ENCODE results near the gene DNAH10.

DNAH10 gene

DNA sequence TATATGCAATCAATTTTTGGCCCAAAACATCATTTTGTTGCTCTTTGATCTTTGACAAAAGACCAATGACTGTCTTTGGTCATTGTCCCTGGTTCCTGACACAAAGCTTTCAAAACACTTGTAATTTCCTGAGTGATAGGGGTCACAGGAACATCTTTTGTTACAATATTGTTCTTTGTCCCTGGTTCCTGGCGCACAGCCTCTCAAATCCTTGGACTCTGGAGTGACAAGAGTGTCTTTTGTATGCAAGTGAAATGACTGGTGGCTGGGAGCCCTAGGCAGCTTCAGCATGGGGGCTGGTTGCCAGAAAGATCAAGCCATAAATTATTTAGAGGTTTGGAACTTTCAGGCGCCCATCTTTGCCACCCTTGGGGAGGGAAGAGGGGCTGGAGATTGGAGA, 53.9 kb downstream of the DNAH10 start:
- Histone ChIP-seq H3K27ac (no peak overlapping the region), H3K4me2 (no peak overlapping the region), H3K27me3 (no peaks in the 10 kb centered on the region), H3K36me3 (no peaks in the 10 kb centered on the region), H4K20me1 (no peaks in the 10 kb centered on the region), H3K9ac (no peak overlapping the region), H3K4me1 (no peaks in the 10 kb centered on the region), H3K9me3 (replicated peaks in 1 of 11) (peaks cover 11 to 28% (median 21%) of the 10 kb centered on the region in 11 experiments), H3K4me3 (no peak overlapping the region)
- no peak for TF ChIP-seq Cebpa-rat (IDR thresholded peaks at IDR 0.05)

DNA sequence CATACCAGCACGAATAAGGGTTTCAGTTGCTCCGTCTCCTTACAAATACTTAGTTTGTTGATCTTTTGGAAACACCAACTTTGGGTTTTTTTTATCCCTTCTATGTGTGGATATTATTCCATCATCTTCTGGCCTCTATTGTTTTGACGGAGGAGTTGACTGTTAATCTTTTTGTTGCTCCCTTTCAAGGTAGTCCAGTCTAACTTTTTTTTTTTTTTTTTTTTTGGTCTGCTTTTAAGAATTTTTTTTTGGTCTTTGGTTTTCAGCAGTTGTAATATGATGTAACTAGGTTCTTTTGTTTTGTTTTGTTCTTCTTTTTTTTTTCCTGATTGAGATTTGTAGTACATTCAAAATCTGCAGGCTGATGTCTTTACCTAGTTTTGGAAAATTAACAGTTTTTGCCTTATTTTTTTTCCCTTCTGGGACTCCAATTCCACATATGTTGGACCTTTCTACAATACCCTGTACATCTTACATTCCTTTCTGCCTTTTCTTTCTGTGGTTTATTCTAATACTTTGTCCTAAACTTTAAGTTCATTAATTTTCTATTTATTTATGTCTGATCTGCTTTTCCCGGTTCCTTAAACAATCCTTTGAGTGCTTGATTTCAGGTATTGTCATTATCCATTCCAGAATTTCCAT, 54.9 kb downstream of the DNAH10 start:
- Histone ChIP-seq H3K9ac (no peak overlapping the region), H3K27me3 (no peaks in the 10 kb centered on the region), H3K4me3 (no peak overlapping the region), H4K20me1 (no peaks in the 10 kb centered on the region), H3K36me3 (no peaks in the 10 kb centered on the region), H3K4me2 (no peak overlapping the region), H3K4me1 (no peaks in the 10 kb centered on the region), H3K27ac (no peak overlapping the region), H3K9me3 (replicated peaks in 1 of 11) (peaks cover 11 to 28% (median 21%) of the 10 kb centered on the region in 11 experiments)
- no peak for TF ChIP-seq Cebpa-rat (IDR thresholded peaks at IDR 0.05)

DNA sequence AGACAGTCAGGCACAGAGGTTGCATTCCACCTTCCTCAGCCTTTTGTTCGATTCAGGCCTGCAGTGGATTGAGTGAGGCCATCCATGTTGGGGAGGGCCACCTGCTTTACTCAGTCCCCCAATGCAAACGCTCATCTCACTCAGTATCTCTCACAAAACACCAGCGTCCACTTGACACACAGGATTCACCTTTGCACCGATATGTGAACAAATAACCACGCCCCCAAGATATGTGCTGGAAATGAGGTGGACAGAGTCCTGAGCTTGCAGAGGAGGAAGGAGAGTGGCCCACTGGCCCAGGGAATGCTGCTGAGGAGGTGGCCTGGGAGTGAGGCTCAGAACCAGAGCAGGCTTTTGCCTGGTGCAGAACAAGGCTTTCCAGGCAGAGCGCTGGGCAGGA, 60.7 kb downstream of the DNAH10 start:
- Histone ChIP-seq H3K9me3 (replicated peaks in 1 of 11) (peaks cover 6 to 14% (median 9%) of the 10 kb centered on the region in 11 experiments; a peak in 21 of 22 replicates), H3K27me3 (no peaks in the 10 kb centered on the region), H3K9ac (no peak overlapping the region), H3K4me3 (no peak overlapping the region), H3K4me2 (no peak overlapping the region), H3K4me1 (no peaks in the 10 kb centered on the region), H3K27ac (no peak overlapping the region), H3K36me3 (no peaks in the 10 kb centered on the region), H4K20me1 (no peaks in the 10 kb centered on the region; a peak in 1 of 22 replicates)
- no peak for TF ChIP-seq Cebpa-rat (IDR thresholded peaks at IDR 0.05)

DNA sequence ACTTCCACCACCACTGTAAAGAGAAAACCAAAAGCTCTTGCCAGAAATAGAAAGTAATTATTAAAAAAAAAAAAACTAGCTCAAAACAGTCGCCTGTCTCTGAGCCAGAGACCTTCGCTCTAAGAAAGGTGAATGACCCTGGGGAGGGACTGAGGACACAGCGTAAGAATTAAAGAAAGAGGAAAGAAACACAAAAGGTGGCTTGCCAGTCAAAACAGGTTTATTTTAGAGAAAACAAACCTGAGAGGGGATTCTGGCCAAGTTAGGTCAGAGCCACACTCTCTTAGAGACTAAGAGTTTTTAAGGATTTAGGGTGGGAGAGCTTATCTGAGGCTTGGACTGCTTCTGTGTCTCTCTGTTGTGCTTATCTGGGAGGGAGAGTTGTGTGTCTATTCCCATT, 66.0 kb downstream of the DNAH10 start:
- H3K36me3 ChIP-seq: peaks cover 0 to 3% (median 0%) of the 10 kb centered on the region in 11 experiments; a peak in 1 of 22 replicates
- TF ChIP-seq Cebpa-rat (IDR thresholded peaks at IDR 0.05): no peak

DNA sequence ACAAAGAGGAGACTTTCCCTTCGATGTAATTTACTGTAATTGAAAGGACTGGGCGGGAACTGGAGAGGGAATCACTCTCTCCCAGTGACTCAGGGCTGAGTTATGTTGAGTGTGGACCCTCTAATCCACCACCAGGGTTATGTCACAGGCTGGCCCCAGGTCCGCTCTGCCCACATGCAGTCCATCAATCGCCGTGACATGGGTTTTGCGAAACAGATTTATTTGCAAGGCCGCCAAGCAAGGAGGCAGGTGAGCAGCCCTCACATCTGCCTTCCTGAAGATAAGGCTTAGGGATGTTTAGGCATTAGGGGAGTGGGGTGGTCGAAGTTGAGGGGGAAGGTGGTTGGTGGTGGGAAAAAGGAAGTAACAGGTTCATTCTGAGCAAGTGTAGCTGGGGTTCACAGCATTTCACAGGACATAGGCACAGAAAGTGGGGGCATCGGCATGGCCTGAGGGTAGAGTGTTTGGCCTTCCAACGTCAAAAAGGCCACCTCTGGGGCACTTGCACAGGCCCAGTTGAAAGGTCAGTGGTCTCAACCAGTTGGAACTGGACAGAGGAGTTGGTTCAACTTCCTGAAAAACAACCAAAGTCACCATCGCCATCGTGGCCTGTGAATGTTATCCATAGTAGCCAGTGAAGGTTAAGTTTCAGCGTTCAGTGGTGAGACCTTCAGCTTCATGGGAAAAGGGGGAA, 66.9 kb downstream of the DNAH10 start:
- Histone ChIP-seq H3K36me3 (peaks cover 0 to 3% (median 0%) of the 10 kb centered on the region in 11 experiments; a peak in 1 of 22 replicates), H3K9me3 (replicated peaks in 1 of 11) (peaks cover 14 to 45% (median 30%) of the 10 kb centered on the region in 11 experiments; a peak in 21 of 22 replicates), H3K4me1 (peaks cover 0 to 10% (median 8%) of the 10 kb centered on the region in 10 experiments; a peak in 10 of 20 replicates), H3K4me2 (peak overlapping the region in 4 of 11 experiments; percentile 4 to 29 (median 8); a peak in 5 of 22 replicates), H3K9ac (no peak overlapping the region), H3K27me3 (no peaks in the 10 kb centered on the region), H3K4me3 (no peak overlapping the region), H4K20me1 (no peaks in the 10 kb centered on the region; a peak in 1 of 22 replicates), H3K27ac (no peak overlapping the region)
- TF ChIP-seq Cebpa-rat (IDR thresholded peaks at IDR 0.05): no peak

More for the DNA sequence above, 66.0 kb downstream of the DNAH10 start:
- H3K9me3 ChIP-seq (replicated peaks in 1 of 11): peaks cover 14 to 40% (median 29%) of the 10 kb centered on the region in 11 experiments; a peak in 21 of 22 replicates
- no peak overlapping the region for H3K9ac ChIP-seq
- no peak overlapping the region for H3K27ac ChIP-seq
- H3K4me1 ChIP-seq: peaks cover 0 to 10% (median 8%) of the 10 kb centered on the region in 10 experiments; a peak in 10 of 20 replicates
- H3K4me2 ChIP-seq: peak overlapping the region in 4 of 11 experiments; percentile 4 to 29 (median 8); a peak in 4 of 22 replicates
- no peak overlapping the region for H3K4me3 ChIP-seq
- no peaks in the 10 kb centered on the region for H3K27me3 ChIP-seq
- no peaks in the 10 kb centered on the region; a peak in 1 of 22 replicates for H4K20me1 ChIP-seq

DNA sequence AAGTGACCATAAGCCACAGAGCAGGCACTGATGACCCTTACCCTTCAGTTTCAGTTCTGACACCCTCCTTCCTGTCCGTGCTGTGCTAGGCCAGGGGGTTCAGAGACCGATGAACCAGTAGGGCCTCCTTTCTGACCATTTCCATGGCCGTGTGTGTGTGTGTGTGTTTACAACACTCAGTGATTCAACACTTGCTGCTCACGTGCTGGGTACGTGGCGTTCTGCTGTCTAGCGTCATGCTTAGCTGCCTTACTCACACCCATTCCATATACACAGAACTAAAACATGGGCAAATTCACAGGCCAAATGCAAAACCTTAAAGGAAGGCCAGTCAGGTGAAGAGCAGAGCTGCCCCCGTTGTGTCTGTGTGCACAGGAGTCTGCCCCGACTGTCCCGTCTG, 67.5 kb downstream of the DNAH10 start:
- Histone ChIP-seq H3K9ac (no peak overlapping the region), H3K4me2 (no peak overlapping the region), H3K27ac (no peak overlapping the region), H3K9me3 (replicated peaks in 1 of 11) (peaks cover 17 to 50% (median 32%) of the 10 kb centered on the region in 11 experiments; a peak in 21 of 22 replicates), H4K20me1 (no peaks in the 10 kb centered on the region; a peak in 1 of 22 replicates), H3K36me3 (peaks cover 0 to 3% (median 0%) of the 10 kb centered on the region in 11 experiments; a peak in 1 of 22 replicates), H3K4me1 (peaks cover 0 to 10% (median 8%) of the 10 kb centered on the region in 10 experiments; a peak in 10 of 20 replicates), H3K4me3 (no peak overlapping the region), H3K27me3 (no peaks in the 10 kb centered on the region)
- no peak for TF ChIP-seq Cebpa-rat (IDR thresholded peaks at IDR 0.05)

DNA sequence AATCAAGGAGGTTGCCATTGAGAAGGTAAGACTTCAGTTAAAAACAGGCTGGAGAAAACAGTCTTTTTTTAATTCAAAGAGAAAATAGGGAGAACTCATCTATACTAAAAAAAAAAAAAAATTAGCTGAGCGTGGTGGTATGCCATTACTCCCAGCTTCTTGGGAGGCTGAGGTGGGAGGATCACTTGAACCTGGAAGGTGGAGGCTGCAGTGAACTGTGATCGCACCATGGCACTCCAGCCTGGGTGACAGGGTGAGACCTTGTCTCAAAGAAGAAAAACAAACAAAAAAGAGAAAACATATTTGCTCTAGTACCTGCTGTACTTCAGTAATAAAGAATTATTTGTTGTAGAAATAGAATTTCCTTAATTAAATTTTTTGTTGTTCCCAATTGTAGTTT, 68.6 kb downstream of the DNAH10 start:
- H3K4me3 ChIP-seq: no peak overlapping the region
- H3K9me3 ChIP-seq (replicated peaks in 1 of 11): peaks cover 28 to 62% (median 39%) of the 10 kb centered on the region in 11 experiments
- no peak overlapping the region for H3K27ac ChIP-seq
- no peak overlapping the region for H3K4me2 ChIP-seq
- no peak for TF ChIP-seq Cebpa-rat (IDR thresholded peaks at IDR 0.05)
- no peak overlapping the region for H3K9ac ChIP-seq
- H3K36me3 ChIP-seq: peaks cover 0 to 3% (median 0%) of the 10 kb centered on the region in 11 experiments; a peak in 1 of 22 replicates
- H3K27me3 ChIP-seq: no peaks in the 10 kb centered on the region
- H3K4me1 ChIP-seq: peaks cover 0 to 10% (median 8%) of the 10 kb centered on the region in 10 experiments; a peak in 10 of 20 replicates
- no peaks in the 10 kb centered on the region for H4K20me1 ChIP-seq

DNA sequence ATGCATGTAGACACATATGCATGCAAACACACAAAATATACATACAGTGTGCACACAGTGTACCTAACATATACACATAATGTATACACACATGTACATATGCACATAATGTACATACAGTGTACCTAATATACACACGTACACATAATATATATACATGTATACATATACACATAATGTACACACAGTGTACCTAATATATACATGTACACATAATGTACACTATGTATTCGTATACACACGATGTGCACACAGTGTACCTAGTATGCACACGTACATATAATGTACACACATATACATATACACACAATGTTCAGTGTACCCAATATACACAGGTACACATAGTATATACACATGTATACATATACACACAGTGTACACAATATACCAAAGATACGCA, 70.0 kb downstream of the DNAH10 start:
- H3K4me3 ChIP-seq: no peak overlapping the region
- H3K4me1 ChIP-seq: peaks cover 0 to 10% (median 8%) of the 10 kb centered on the region in 10 experiments; a peak in 10 of 20 replicates
- no peak overlapping the region for H3K4me2 ChIP-seq
- peaks cover 0 to 3% (median 0%) of the 10 kb centered on the region in 11 experiments; a peak in 1 of 22 replicates for H3K36me3 ChIP-seq
- H3K27me3 ChIP-seq: no peaks in the 10 kb centered on the region
- H3K27ac ChIP-seq: no peak overlapping the region
- TF ChIP-seq Cebpa-rat (IDR thresholded peaks at IDR 0.05): no peak
- H3K9me3 ChIP-seq (replicated peaks in 1 of 11): peaks cover 28 to 62% (median 39%) of the 10 kb centered on the region in 11 experiments
- H4K20me1 ChIP-seq: no peaks in the 10 kb centered on the region
- H3K9ac ChIP-seq: no peak overlapping the region

DNA sequence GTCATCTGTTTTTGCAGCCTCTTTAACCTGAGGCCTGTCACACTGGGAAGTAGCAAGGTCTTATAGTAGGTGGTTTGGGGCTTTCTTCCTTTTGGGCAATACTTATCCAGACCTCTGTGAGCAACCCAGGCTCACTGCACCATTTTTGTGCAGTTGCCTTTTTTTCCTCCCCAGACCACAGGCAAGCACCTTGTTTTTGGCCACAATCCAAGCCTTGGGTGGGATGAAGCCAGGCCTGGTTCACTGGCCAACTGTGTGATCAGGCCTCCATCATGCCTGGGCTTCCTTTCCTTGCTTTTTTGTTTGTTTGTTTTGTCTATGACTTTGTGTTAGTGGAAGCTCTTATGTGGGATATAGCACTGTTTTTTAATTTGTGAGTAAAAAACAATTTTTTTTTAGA, 71.7 kb downstream of the DNAH10 start:
- Histone ChIP-seq H3K36me3 (no peaks in the 10 kb centered on the region), H3K27me3 (no peaks in the 10 kb centered on the region), H3K4me2 (no peak overlapping the region), H3K27ac (no peak overlapping the region), H3K9me3 (replicated peaks in 1 of 11) (peaks cover 13 to 46% (median 23%) of the 10 kb centered on the region in 11 experiments; a peak in 21 of 22 replicates), H3K9ac (no peak overlapping the region), H3K4me3 (no peak overlapping the region), H4K20me1 (no peaks in the 10 kb centered on the region), H3K4me1 (peaks cover 0 to 3% (median under 1%) of the 10 kb centered on the region in 10 experiments; a peak in 9 of 20 replicates)
- no peak for TF ChIP-seq Cebpa-rat (IDR thresholded peaks at IDR 0.05)

Data from BLaER1 treated with 17β-estradiol and CSF1 and Interleukin-3, amounts not matched to agents 10 nM and 100 nM (cell line).